Measurements from ENCODE around the gene NCF4. TPM values are rescaled to one million over a fixed set of nuclear protein-coding genes. Genes with fewer than 3 reads are reported as not detected.

NCF4 gene
- not detected in 2 replicates for total RNA-seq

GRCh38 chr22:36860821-36861659 lies at the start of gene NCF4:
Gene NCF4, plus strand, starts transcription at chr22:36861006. Its CDS starts 166 bp downstream, at chr22:36861172.
- Histone ChIP-seq H3K27me3 (ENCODE audit: control insufficient read depth, insufficient read depth, low read length) (no peaks in the 10 kb centered on the region), H3K36me3 (ENCODE audit: control insufficient read depth, insufficient read depth, low read length) (no peaks in the 10 kb centered on the region), H3K4me3 (ENCODE audit: low read depth, low read length) (no peak within 1 kb of the TSS)
- FAIRE-seq (no peak), DNase-seq (ENCODE audit: low read depth) (no peak)
- TF ChIP-seq CTCF (IDR thresholded peaks at IDR 0.05; ENCODE audit: insufficient read depth, low read length, severe bottlenecking): no peak

GRCh38 chr22:36811094-36811800 lies 49.6 kb upstream of the NCF4 start:
- DNase-seq (ENCODE audit: low read depth) (no peak), FAIRE-seq (no peak)
- Histone ChIP-seq H3K36me3 (ENCODE audit: control insufficient read depth, insufficient read depth, low read length) (no peaks in the 10 kb centered on the region), H3K27me3 (ENCODE audit: control insufficient read depth, insufficient read depth, low read length) (peaks cover 23% of the 10 kb centered on the region), H3K4me3 (ENCODE audit: low read depth, low read length) (no peak overlapping the region)
- TF ChIP-seq CTCF (IDR thresholded peaks at IDR 0.05; ENCODE audit: insufficient read depth, low read length, severe bottlenecking): no peak

- no peak for DNase-seq (ENCODE audit: low read depth)
- Histone ChIP-seq H3K27me3 (ENCODE audit: control insufficient read depth, insufficient read depth, low read length) (peaks cover 36% of the 10 kb centered on the region), H3K4me3 (ENCODE audit: low read depth, low read length) (no peak overlapping the region), H3K36me3 (ENCODE audit: control insufficient read depth, insufficient read depth, low read length) (no peaks in the 10 kb centered on the region)
- TF ChIP-seq CTCF (IDR thresholded peaks at IDR 0.05; ENCODE audit: insufficient read depth, low read length, severe bottlenecking): no peak
- FAIRE-seq: no peak
Observed at GRCh38 chr22:36814801-36815200, 46.0 kb upstream of the NCF4 start.

- DNase-seq (ENCODE audit: low read depth) (no peak), FAIRE-seq (no peak)
- H3K36me3 ChIP-seq (ENCODE audit: control insufficient read depth, insufficient read depth, low read length): no peaks in the 10 kb centered on the region
- H3K4me3 ChIP-seq (ENCODE audit: low read depth, low read length): no peak overlapping the region
- no peak for TF ChIP-seq CTCF (IDR thresholded peaks at IDR 0.05; ENCODE audit: insufficient read depth, low read length, severe bottlenecking)
- H3K27me3 ChIP-seq (ENCODE audit: control insufficient read depth, insufficient read depth, low read length): peaks cover 36% of the 10 kb centered on the region
Observed at GRCh38 chr22:36815558-36816338, 45.1 kb upstream of the NCF4 start.

DNA sequence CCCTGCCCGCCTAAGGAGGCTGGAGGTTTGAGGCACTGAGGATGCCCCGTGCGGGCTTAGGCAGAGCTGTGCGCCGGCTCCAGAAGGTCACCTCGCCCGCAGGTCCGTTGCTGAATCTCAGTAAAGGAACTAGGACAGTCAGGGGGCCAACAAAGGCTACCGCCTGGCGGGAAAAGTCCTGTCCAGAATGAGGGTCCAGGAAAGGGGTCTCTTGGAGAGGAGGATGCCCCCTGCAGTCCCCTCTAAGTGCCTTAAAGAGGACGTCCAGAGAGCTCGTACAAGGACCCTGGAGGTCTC lies 44.5 kb upstream of the NCF4 start:
- Histone ChIP-seq H3K36me3 (ENCODE audit: control insufficient read depth, insufficient read depth, low read length) (no peaks in the 10 kb centered on the region), H3K27me3 (ENCODE audit: control insufficient read depth, insufficient read depth, low read length) (peaks cover 36% of the 10 kb centered on the region), H3K4me3 (ENCODE audit: low read depth, low read length) (no peak overlapping the region)
- FAIRE-seq (no peak), DNase-seq (ENCODE audit: low read depth) (no peak)
- TF ChIP-seq CTCF (IDR thresholded peaks at IDR 0.05; ENCODE audit: insufficient read depth, low read length, severe bottlenecking): no peak
